Cardiac fibroblast (primary cell): ENCODE measurements around the gene SLC25A13.

ENCODE experiments used
- DNase-seq, 2 donors: peaks; one replicate each; pipeline versions ENCODE4 v3.0.0 to v3.0.0-alpha.2; 2010; ENCODE audit warnings: low read depth in 2 of 2
- H3K4me3 ChIP-seq, 2 donors: replicated peaks in 1 of 2; 1 replicate in 1 of 2; 2 replicates in 1 of 2; pipeline ENCODE4 v1.5.1; 2011; ENCODE audit warnings: low read depth in 2 of 2, low read length in 2 of 2, mild to moderate bottlenecking in 2 of 2, moderate library complexity in 1 of 2
- TF ChIP-seq, protein P1 (sequence below): IDR thresholded peaks from one replicate; pipeline ENCODE4 v1.5.1; 2011; ENCODE audit warnings: low read depth, mild to moderate bottlenecking, low read length, inconsistent platforms

Gene SLC25A13

DNA sequence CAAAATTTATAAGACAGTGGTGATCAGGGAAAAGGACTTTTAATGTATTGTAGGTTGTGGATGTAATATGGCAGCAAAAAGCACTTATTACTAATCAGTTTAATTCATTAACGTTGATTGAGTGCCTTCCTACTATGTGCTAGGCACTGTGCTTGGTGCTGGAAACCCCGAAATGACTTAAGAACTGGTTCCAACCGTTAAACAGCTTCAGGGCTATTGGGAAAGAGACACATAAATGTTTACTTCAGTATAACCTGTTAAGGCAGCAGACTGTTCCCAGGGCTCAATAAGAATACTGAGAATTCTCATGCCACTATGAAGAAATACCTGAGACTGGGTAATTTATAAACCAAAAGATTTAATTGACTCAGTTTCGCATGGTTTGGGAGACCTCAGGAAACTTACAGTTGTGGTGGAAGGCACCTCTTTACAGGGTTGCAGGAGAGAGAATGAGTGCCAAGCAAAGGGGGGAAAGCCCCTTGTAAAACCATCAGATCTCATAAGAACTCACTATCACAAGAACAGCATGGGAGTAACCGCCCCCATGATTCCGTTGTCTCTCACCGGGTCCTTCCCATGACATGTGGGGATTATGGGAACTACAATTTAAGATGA is 1.1 kb upstream of the SLC25A13 start:
- TF ChIP-seq, protein P1, sequence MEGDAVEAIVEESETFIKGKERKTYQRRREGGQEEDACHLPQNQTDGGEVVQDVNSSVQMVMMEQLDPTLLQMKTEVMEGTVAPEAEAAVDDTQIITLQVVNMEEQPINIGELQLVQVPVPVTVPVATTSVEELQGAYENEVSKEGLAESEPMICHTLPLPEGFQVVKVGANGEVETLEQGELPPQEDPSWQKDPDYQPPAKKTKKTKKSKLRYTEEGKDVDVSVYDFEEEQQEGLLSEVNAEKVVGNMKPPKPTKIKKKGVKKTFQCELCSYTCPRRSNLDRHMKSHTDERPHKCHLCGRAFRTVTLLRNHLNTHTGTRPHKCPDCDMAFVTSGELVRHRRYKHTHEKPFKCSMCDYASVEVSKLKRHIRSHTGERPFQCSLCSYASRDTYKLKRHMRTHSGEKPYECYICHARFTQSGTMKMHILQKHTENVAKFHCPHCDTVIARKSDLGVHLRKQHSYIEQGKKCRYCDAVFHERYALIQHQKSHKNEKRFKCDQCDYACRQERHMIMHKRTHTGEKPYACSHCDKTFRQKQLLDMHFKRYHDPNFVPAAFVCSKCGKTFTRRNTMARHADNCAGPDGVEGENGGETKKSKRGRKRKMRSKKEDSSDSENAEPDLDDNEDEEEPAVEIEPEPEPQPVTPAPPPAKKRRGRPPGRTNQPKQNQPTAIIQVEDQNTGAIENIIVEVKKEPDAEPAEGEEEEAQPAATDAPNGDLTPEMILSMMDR = no peak
- no peak for DNase-seq
- H3K4me3 ChIP-seq = no peak overlapping the region

DNA sequence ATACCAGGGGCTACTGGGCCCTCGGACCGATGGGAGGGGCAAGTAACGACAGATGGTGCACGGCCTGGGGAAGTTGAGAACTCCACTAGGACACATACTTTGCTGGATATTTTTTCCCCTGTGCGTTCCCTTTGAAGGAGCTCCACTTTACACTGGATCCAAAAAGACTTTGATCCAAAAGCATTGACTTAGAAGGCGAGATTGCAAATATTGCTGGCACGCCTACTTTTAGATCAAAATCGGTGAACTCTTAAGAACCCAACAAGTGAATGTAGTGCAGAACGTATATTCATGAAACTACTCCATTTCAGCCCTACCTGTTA is 436 bp upstream of the SLC25A13 start:
- TF ChIP-seq, protein P1 = no peak
- no peak for DNase-seq
- peak overlapping the region; percentile 47 to 88 for H3K4me3 ChIP-seq

DNA sequence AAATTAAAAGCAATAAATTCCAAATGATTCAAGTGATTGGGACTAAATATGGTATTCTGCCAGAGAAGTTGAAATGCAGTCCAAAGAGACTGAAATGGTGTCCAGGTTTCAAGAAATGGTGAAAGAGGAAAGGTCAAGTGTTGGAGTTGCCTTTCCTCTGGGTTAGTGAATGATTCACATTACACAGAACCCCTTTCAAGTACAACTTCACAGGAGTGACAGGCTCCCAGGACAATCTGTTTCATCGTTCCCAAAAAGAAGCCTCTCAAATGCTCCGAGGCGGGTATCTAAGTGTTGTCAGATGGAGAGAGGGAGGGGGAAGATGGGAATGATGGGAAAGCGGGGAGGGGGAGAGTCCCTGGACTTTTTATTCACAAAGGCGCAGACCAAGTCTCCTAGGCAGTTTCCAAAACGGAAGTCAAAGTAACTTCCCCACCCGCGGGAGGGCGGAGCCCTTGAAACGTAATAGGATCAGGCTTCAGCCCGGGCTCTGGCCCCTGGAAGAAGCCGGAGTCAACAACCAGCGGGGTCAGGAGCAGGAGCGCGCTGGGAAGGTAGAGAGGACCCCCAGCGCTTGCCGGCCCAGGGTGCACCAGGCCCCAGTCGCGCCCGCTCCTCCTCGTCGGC is 754 bp downstream of the SLC25A13 start:
- peak overlapping the region; percentile 88 to 93 for H3K4me3 ChIP-seq
- TF ChIP-seq, protein P1 = no peak
- peak; percentile 81 to 85 for DNase-seq

DNA sequence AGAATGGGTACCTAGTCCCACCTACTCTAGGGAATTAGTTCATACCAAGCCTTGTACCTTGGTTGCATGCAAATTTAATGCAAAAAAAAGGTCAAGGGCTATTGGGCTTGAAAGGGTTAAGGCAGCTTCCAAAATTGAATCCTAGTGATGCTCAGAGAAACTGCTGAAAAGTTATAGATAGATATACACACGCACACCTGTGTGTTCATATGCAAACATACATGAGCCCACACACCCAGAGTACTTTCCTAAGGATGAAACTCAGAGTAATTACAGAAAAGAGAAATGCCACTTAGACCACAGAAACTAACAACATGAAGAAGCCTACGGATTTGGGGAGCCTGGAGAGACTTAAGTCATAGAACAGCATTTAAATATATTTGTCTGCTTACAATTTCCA is 1.5 kb downstream of the SLC25A13 start:
- DNase-seq = no peak
- H3K4me3 ChIP-seq = no peak overlapping the region
- TF ChIP-seq, protein P1 = no peak

DNA sequence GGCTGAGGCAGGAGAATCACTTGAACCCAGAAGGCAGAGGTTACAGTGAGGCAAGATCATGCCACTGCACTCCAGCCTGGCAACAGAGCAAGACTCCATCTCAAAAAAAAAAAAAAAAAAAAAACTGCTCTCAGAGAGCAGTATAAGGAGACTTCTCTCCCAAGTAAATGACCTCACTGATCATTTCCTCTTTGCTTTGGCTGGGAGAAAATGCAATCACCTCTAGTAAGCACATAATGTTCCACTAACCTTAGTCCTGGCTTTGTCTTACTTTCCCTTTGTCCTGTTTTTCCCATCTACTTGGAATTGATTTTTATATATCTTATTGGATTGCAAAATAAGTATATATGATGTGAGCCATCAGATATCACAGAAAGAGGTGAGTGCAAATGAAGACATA is 2.5 kb downstream of the SLC25A13 start:
- TF ChIP-seq, protein P1 = no peak
- H3K4me3 ChIP-seq = no peak overlapping the region
- DNase-seq = peak in 1 of 2 donors; percentile 47

DNA sequence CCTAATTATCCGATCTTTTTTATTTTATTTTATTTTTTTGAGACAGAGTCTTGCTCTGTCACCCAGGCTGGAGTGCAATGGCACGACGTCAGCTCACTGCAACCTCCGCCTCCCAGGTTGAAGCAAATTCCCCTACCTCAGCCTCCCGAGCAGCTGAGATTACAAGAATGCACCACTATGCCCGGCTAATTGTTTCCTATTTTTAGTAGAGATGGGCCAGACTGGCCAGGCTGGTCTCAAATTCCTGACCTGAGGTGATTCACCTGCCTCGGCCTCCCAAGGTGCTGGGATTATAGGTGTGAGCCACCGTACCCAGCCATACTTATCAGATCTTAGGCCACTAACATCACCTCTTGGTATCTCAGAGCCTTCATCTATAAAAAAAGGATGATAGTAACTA is 4.9 kb downstream of the SLC25A13 start:
- no peak for DNase-seq
- TF ChIP-seq, protein P1 = no peak
- no peak overlapping the region for H3K4me3 ChIP-seq

DNA sequence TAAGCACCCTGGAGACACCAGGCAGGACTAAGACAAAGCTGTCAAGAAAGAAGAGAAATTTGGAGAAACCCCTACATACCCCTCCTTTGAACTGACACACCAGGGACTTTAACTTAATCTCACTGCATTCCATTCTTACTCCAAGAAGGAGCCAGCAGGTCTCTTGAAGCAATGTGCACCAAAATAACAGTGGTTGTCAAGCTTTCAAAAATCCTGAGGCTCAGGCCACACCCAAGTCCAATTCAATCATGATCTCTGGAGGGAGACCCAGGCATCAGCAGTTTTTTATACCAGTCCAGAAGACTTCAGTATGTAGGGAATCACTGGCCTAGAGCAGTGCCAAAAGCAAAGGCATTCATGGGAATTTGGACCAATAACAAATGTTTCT is 6.8 kb downstream of the SLC25A13 start:
- TF ChIP-seq, protein P1 = no peak
- H3K4me3 ChIP-seq = no peak overlapping the region
- no peak for DNase-seq
